AG09309 (cell line): ENCODE data around the gene CAMK1D.

Experiments
- DNase-seq: peaks from one replicate; pipeline ENCODE4 v3.0.0-alpha.2; 2010; ENCODE audit warnings: low read depth
- H3K4me3 ChIP-seq: 2 replicates; pipeline ENCODE4 v1.5.1; 2011; ENCODE audit warnings: mild to moderate bottlenecking, low read depth, low read length, moderate library complexity; ENCODE audit not compliant: control insufficient read depth
- TF ChIP-seq, protein P1 (sequence below): IDR thresholded peaks from 2 replicates; pipeline ENCODE4 v1.5.1; 2011; ENCODE audit warnings: mild to moderate bottlenecking, low read depth, low read length, inconsistent platforms; ENCODE audit not compliant: insufficient read depth, control insufficient read depth; ENCODE audit errors: missing control alignments

Gene CAMK1D

DNA sequence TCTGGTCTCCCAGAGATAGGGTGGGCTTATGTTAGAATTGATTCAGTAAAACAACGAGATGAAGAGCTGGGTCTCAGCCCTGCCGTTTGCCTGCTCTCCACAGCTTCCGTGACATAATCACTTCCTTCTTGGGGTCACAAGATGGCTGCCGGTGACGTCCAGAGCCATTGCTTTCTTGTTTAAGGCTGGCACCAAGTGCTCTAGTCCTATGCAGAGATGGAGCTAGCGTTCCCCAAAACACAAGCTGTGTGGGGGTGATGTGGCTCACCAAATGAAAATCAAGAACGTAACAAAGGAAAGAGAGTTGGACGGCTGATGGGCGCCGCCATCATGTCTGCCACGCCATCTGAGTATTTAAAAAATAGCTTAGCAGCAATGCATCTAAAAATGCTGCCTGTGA lies 296.1 kb downstream of the CAMK1D start:
- TF ChIP-seq, protein P1, sequence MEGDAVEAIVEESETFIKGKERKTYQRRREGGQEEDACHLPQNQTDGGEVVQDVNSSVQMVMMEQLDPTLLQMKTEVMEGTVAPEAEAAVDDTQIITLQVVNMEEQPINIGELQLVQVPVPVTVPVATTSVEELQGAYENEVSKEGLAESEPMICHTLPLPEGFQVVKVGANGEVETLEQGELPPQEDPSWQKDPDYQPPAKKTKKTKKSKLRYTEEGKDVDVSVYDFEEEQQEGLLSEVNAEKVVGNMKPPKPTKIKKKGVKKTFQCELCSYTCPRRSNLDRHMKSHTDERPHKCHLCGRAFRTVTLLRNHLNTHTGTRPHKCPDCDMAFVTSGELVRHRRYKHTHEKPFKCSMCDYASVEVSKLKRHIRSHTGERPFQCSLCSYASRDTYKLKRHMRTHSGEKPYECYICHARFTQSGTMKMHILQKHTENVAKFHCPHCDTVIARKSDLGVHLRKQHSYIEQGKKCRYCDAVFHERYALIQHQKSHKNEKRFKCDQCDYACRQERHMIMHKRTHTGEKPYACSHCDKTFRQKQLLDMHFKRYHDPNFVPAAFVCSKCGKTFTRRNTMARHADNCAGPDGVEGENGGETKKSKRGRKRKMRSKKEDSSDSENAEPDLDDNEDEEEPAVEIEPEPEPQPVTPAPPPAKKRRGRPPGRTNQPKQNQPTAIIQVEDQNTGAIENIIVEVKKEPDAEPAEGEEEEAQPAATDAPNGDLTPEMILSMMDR, result no peak

GRCh38 chr10:12649012-12649584 lies 299.8 kb downstream of the CAMK1D start:
- no peak for DNase-seq
- no peak overlapping the region for H3K4me3 ChIP-seq
- TF ChIP-seq, protein P1, result no peak

More for the DNA sequence above, 296.1 kb downstream of the CAMK1D start:
- no peak overlapping the region for H3K4me3 ChIP-seq
- no peak for DNase-seq

DNA sequence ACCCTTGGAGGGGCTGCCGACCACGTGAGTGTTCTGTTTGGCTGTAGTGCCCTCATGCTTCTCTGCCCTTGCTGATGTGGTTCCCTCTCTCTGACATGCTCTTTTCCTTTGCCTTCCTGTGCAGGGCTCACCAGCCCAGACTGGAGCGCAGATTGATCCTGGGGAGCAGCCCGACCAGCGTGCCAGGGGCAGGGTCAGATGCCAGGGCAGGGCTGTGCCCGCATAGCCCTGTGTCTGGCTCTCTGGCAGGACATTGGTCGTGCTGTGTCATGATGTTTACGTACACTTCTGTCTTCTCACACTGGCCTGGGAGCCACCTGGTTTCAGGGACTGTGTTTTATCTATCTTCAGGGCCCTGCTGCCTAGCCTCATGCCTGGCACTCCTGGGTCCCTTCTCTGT lies 300.8 kb downstream of the CAMK1D start:
- TF ChIP-seq, protein P1, result no peak
- DNase-seq, result no peak

GRCh38 chr10:12650538-12651298 lies 301.4 kb downstream of the CAMK1D start:
- no peak overlapping the region for H3K4me3 ChIP-seq
- DNase-seq, result no peak
- TF ChIP-seq, protein P1, result no peak

More for the DNA sequence above, 300.8 kb downstream of the CAMK1D start:
- no peak overlapping the region for H3K4me3 ChIP-seq

DNA sequence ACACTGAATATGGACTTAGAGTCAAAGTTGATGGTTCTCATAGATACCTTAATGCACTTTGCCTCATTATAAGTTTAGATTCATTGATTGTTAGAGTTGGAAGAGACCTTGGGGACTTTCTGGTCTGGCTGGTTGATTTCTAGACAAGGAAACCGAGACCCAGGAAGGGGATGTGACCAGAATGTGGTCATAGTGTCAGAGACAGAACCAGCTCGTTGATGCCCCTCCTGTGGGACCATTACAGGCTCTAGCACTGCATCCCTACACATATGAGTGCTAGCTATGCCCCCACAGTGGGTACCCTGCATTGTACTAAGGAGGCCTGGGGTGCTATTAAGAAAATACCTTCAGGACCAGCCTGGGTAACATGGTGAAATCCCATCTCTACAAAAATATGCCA lies 306.6 kb downstream of the CAMK1D start:
- TF ChIP-seq, protein P1, result no peak
- H3K4me3 ChIP-seq, result no peak overlapping the region
- no peak for DNase-seq

GRCh38 chr10:12656518-12657142 lies 307.3 kb downstream of the CAMK1D start:
- H3K4me3 ChIP-seq, result no peak overlapping the region
- TF ChIP-seq, protein P1, result peak; percentile 72
- DNase-seq, result peak; percentile 35
